Stimulated activated memory B cell treated with anti-CD40 and anti-IgM and Interleukin-4, amounts not matched to agents 10 μg/mL and 1 μg/mL and 100 μg/mL, for 72 hours (primary cell): ENCODE measurements around the gene TECR.
A peak's percentile ranks its signal among the peaks of the same experiment; 100 is the strongest.
"Not testable (repeated sequence)": the region's sequence is repeated elsewhere in the genome, so short reads cannot be mapped to it uniquely, and the experiment has no call there.

Experiments used
- ATAC-seq: fragments of 150-1000 bp; cut with Tn5 transposase; 2 replicates; pipeline ENCODE4 v1.10.0; 2021
- H3K27ac Mint-ChIP-seq: one replicate; pipeline ENCODE4 v1.8.0; 2022; ENCODE audit warnings: mild to moderate bottlenecking, mixed read lengths
- H3K27me3 Mint-ChIP-seq: one replicate; pipeline ENCODE4 v1.8.0; 2022; ENCODE audit warnings: mixed read lengths
- H3K36me3 Mint-ChIP-seq: one replicate; pipeline ENCODE4 v1.8.0; 2022; ENCODE audit warnings: mixed read lengths
- H3K4me1 Mint-ChIP-seq: one replicate; pipeline ENCODE4 v1.8.0; 2022; ENCODE audit warnings: mixed read lengths
- H3K4me3 Mint-ChIP-seq: one replicate; pipeline ENCODE4 v1.8.0; 2022; ENCODE audit warnings: mild to moderate bottlenecking, moderate library complexity, mixed read lengths
- H3K9me3 Mint-ChIP-seq: one replicate; pipeline ENCODE4 v1.8.0; 2022; ENCODE audit warnings: mixed read lengths

TECR gene

DNA sequence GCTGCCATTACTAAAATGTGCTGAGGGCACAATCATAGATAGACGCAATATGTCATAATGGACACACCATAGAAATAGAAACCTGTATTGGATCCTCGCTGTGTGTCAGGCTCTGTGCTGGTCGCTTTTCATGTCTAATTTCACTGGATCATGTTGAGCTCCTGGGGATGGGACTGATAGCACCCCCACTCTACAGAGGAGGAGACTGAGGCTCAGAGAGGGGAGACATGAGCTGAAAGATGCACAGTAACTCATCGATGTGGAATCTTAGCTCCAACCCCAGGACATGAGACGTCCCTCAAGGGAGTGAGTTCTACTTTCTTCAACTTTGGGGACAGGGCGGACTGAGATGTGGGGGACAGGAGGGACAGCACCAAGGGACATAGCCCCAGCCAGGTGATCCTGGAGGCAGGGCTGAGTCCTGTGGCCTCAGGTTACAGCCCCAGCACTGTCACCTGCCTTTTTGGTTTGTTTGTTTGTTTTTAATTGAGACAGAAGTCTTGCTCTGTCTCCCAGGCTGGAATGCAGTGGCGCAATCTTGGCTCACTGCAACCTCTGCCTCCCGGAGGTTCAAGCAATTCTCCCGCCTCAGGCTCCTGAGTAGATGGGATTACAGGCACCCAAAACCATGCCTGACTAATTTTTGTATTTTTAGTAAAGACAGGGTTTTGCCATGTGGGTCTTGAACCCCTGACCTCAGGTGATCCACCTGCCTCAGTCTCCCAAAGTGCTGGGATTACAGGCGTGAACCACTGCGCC is 26.9 kb upstream of the TECR start:
- no peak for ATAC-seq
- H3K4me3 Mint-ChIP-seq = no peak overlapping the region

DNA sequence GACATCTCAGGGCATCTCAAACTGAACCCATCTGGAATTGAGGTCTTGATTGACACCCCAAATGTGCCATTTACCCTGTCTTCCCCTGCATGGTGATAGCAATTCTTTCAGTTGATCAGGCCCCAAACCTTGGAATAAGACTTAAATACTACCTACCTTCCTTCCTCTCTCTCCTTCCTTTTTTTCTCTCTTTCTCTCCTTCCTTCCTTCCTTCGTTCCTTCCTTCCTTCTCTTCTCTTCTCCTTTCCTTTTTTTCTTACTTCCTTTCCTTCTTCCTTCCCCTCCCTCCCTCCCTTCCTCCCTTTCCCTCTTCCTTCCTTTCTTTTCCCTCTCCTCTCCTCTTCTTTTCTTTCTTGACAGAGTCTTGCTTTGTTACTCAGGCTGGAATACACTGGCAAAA is 26.1 kb upstream of the TECR start:
- Mint-ChIP-seq H3K27me3 (peaks cover 31% of the 10 kb centered on the region), H3K27ac (no peak overlapping the region), H3K4me1 (peaks cover 6% of the 10 kb centered on the region), H3K9me3 (no peaks in the 10 kb centered on the region), H3K4me3 (no peak overlapping the region), H3K36me3 (no peaks in the 10 kb centered on the region)
- ATAC-seq = no peak

More for the DNA sequence above, 26.9 kb upstream of the TECR start:
- H3K9me3 Mint-ChIP-seq = no peaks in the 10 kb centered on the region
- no peak overlapping the region for H3K27ac Mint-ChIP-seq
- H3K27me3 Mint-ChIP-seq = peaks cover 31% of the 10 kb centered on the region
- H3K36me3 Mint-ChIP-seq = no peaks in the 10 kb centered on the region
- peaks cover 6% of the 10 kb centered on the region for H3K4me1 Mint-ChIP-seq

DNA sequence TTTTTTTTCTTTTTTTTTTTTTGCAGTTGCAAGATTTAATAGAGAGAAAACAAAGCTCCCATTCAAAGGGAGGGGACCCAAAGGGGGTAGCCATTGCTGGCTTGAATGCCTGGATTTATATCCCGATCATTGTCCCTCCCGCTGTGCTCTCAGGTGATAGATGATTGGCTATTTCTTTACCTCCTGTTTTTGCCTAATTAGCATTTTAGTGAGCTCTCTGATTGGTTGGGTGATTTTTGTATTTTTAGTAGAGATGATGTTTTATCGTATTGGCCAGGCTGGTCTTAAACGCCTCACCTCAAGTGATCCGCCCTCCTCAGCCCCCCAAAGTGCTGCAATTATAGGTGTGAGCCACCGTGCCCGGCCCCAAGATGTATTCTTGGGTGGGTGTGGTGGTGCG is 24.8 kb upstream of the TECR start:
- not testable (repeated sequence) for H3K4me1 Mint-ChIP-seq, H3K4me3 Mint-ChIP-seq, H3K27ac Mint-ChIP-seq, ATAC-seq, H3K36me3 Mint-ChIP-seq, H3K9me3 Mint-ChIP-seq
- peaks cover 31% of the 10 kb centered on the region for H3K27me3 Mint-ChIP-seq

DNA sequence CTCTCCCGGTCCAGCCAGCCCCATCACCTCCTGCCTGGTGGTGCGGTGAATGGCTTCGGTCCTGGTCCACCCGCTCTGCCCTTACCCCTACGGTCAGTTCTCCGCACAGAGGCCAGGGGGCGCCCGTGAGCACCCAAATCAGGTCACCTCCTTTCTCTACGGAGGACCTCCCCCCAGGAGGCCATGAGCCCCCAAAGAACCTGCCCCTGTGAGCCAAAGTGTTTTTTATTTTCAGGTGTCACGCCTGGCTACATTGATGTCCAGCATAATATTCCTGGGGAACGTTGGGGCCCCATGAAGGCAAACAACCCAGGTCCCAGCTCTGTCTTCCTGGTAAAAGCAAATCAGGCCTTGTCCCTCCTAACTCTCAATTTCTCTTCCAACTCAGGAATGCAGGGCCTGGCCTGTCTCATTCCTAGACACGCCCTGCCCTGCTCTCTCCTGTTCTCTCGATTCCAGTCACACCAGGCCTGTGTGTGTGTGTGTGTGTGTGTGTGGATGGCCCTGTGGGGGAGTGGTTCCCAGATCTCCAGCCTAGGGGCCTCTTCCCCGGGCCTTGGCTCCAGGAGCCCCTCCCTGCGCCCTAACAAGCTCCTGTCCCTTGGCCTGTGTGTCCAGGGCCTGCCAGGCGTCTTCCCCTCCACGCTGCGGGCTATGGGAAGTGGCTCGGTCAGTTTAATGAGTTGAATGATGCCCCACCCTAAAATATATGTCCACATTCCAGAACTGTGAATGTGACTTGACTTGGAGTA is 23.7 kb upstream of the TECR start:
- Mint-ChIP-seq H3K9me3 (no peaks in the 10 kb centered on the region), H3K36me3 (no peaks in the 10 kb centered on the region), H3K4me1 (peaks cover 6% of the 10 kb centered on the region), H3K4me3 (no peak overlapping the region), H3K27ac (no peak overlapping the region), H3K27me3 (peaks cover 31% of the 10 kb centered on the region)
- peak; percentile 74 for ATAC-seq

DNA sequence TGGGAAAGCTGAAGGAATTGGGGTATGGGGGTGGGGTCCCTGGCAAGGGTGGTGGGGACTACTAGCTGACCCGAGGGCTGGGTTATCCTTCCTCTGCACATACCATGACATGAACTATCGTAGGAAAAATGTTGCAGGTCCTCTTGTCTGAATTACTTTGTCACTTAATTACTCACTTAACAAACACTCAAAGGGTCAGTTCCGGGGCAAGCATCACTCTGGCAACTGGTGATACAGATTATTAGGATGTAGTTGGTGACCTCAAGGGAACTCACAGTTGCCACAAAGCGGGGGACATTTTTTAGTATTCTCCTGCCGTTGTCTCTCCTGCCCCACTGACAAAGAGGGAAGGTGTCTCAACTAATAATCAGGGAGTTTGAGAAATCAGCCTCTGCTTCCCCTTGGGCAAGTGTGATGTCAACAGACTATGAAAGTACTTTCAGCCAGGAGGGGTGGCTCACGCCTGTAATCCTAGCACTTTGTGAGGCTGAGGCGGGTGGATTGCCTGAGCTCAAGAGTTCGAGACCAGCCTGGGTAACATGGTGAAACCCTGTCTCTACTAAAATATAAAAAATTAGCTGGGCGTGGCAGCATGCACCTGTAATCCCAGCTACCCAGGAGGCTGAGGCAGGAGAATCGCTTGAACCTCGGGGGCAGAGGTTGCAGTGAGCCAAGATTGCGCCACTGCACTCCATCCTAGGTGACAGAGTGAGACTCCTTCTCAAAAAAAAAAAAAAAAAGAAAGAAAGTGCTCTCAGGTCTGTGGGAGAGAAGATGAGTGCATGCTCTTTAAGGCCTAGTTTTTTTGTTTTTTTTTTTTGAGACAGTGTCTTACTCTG is 21.5 kb upstream of the TECR start:
- Mint-ChIP-seq H3K36me3 (no peaks in the 10 kb centered on the region), H3K4me3 (no peak overlapping the region), H3K4me1 (peaks cover 6% of the 10 kb centered on the region), H3K9me3 (no peaks in the 10 kb centered on the region), H3K27me3 (peaks cover 23% of the 10 kb centered on the region), H3K27ac (no peak overlapping the region)
- no peak for ATAC-seq

DNA sequence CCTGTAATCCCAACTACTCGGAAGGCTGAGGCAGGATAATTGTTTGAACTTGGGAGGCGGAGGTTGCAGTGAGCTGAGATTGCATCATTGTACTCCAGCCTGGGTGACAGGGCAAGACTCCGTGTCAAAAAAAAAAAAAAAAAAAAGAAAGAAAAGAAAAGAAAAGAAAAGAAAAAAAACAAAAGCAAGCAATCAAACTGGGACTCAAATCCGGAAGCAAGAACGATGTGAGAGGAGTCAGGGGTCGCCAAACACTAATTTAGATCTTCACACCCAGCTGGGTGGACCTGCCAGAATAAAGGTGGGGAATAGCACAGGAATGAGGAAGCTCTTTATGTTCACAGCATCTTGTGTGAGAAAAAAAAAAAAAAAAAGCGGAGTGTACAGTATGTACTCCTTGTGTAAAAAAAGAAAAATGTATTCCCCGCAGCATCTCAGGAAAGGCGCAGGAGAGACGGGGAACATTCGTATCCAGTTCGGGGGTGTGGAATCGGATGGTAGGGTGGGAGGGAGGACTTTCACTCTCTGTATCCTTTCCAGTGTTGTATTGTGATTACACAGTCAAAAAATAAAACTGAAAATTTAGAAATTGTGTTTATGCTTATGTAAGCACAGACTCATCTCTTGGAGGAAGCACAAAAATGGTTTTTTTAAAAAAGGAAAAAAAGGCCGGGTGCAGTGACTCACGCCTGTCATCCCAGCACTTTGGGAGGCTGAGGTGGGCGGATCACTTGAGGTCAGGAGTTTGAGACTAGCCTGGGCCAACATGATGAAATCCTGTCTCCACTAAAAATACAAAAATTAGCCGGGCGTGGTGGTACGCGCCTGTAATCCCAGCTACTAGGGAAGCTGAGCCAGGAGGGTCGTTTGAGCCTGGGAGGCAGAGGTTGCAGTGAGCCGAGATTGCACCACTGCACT is 18.8 kb upstream of the TECR start:
- Mint-ChIP-seq H3K27ac (no peak overlapping the region), H3K27me3 (peaks cover 3% of the 10 kb centered on the region), H3K36me3 (peaks cover 21% of the 10 kb centered on the region), H3K9me3 (no peaks in the 10 kb centered on the region), H3K4me3 (no peak overlapping the region), H3K4me1 (peaks cover 17% of the 10 kb centered on the region)
- ATAC-seq = no peak

DNA sequence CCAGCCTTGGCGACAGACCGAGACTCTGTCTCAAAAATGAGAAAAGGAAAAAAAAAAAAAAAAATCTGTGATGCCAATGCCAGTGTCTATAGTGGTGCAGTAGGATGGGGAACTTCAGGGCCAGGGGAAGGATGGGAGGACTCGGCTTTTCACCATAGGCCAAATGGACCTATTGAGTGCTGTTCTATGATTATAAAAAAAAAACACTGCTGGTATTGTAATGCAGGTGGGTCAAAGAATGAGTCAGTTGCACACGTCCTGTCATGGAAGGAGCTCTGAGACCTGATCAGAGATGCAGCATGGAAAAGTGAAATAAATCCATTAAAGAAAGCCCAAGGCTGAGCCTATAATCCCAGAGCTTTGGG is 18.2 kb upstream of the TECR start:
- H3K9me3 Mint-ChIP-seq = no peaks in the 10 kb centered on the region
- peaks cover 28% of the 10 kb centered on the region for H3K36me3 Mint-ChIP-seq
- H3K4me1 Mint-ChIP-seq = peaks cover 22% of the 10 kb centered on the region
- no peak overlapping the region for H3K4me3 Mint-ChIP-seq
- no peaks in the 10 kb centered on the region for H3K27me3 Mint-ChIP-seq
- no peak for ATAC-seq
- H3K27ac Mint-ChIP-seq = no peak overlapping the region

DNA sequence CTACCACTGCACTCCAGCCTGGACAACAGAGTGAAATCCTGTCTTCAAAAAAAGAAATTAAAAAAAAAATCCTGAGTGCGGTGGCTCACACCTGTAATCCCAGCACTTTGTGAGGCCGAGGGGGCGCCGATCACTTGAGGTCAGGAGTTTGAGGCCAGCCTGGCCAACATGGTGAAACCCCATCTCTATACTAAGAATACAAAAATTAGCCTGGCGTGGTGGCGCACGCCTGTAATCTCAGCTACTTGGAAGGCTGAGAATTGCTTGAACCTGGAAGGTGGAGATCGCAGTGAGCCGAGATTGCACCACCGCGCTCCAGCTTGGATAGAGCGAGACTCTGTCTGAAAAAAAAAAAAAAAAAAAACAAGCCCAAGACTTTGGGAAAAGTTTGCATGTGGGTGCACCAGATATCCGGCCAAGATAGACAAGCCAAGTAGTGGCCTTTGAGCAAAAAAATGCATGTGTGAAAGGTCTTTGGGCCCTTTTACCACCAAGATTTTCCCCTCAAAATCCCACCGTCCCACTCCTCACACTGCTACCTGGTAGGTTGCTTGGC is 16.9 kb upstream of the TECR start:
- no peak overlapping the region for H3K4me3 Mint-ChIP-seq
- H3K4me1 Mint-ChIP-seq = peaks cover 33% of the 10 kb centered on the region
- no peaks in the 10 kb centered on the region for H3K27me3 Mint-ChIP-seq
- peaks cover 37% of the 10 kb centered on the region for H3K36me3 Mint-ChIP-seq
- no peaks in the 10 kb centered on the region for H3K9me3 Mint-ChIP-seq
- no peak for ATAC-seq
- H3K27ac Mint-ChIP-seq = no peak overlapping the region

DNA sequence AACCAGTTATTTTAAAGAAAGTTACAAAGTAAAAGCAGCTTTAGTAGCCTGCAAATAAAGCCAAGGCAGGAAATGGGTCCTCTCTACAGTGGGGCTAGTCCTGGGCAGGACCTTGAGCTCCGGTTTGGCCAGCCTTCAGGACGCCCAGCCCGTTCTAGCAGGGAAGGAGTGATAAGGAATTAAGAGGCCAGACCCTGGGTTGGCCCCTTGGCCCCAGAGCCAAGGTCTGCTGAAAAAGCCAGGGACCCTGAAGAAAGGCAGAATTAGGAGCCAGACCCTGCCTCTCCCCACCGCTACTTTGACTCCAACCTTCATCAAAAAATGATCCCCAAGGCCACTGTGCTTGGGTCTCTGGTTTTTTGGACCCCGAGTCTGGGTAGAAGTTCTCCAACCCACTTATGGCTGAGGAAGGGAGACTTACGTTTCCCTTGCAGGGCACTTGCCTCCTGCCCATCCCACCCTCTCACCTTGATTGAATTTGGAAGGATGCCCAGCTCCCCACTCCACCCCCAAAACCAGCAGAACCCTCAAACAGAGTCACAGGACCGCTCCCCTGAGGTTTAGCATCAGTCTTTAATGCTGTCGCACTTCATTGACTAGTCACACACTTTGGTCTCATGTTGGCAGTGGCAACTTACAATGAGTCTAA is 15.1 kb upstream of the TECR start:
- H3K27me3 Mint-ChIP-seq = no peaks in the 10 kb centered on the region
- H3K9me3 Mint-ChIP-seq = no peaks in the 10 kb centered on the region
- peaks cover 37% of the 10 kb centered on the region for H3K36me3 Mint-ChIP-seq
- no peak overlapping the region for H3K4me3 Mint-ChIP-seq
- ATAC-seq = no peak
- H3K27ac Mint-ChIP-seq = no peak overlapping the region
- H3K4me1 Mint-ChIP-seq = peaks cover 35% of the 10 kb centered on the region

DNA sequence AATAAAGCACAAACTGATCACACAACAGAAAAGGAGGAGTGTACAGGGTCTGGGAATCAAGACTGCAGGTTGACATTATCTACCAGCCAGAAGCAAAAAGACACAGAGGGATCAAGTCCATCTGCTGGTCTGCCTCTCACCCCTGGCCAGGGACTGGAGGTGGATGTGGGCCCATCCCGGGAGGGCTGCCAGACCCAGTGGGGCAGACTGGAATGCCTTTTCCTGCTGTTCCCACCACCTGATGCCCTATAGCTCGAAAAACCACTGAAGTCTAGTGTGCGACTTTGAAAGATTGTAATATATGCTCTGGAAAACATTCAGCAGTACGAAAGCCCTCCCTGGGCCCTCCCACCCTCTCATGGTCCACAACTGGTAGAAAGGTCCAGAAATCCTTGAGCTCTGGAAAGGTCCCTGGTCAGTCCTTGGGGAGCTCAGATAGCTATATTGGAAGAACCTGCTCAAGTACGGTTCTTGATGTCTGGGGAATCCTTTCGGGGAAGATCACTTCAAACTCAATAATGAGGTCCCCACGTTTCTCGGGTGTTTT is 13.8 kb upstream of the TECR start:
- Mint-ChIP-seq H3K27me3 (no peaks in the 10 kb centered on the region), H3K4me1 (peaks cover 42% of the 10 kb centered on the region), H3K27ac (peak overlapping the region; percentile 42), H3K36me3 (peaks cover 37% of the 10 kb centered on the region), H3K9me3 (no peaks in the 10 kb centered on the region), H3K4me3 (peak overlapping the region; percentile 94)
- ATAC-seq = no peak

DNA sequence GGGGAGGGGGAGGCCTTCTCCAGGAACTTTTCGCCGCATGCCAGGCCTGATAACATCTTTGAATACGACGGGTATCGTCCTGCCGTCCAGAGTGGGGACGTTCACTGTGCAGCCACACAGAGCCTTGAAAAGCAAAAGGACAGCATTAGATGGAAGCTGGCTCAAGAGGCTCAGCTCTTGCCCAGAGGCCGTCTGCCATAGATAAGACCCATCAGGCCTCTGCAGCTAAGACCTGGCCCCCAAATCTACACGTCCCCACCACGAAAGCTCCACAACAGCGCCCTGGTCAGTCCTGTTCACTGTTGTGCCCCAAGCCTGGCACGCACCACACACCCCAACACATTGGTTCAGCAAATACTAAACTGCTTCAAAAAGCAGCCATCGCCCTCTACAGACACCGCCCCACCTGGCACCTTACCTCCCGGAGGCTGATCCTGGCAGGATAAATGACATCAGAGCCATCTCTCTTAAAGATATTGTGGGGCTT is 13.3 kb upstream of the TECR start:
- ATAC-seq = no peak
- Mint-ChIP-seq H3K27me3 (no peaks in the 10 kb centered on the region), H3K36me3 (peaks cover 37% of the 10 kb centered on the region), H3K9me3 (no peaks in the 10 kb centered on the region), H3K27ac (peak overlapping the region; percentile 95), H3K4me3 (peak overlapping the region; percentile 94), H3K4me1 (peaks cover 42% of the 10 kb centered on the region)

DNA sequence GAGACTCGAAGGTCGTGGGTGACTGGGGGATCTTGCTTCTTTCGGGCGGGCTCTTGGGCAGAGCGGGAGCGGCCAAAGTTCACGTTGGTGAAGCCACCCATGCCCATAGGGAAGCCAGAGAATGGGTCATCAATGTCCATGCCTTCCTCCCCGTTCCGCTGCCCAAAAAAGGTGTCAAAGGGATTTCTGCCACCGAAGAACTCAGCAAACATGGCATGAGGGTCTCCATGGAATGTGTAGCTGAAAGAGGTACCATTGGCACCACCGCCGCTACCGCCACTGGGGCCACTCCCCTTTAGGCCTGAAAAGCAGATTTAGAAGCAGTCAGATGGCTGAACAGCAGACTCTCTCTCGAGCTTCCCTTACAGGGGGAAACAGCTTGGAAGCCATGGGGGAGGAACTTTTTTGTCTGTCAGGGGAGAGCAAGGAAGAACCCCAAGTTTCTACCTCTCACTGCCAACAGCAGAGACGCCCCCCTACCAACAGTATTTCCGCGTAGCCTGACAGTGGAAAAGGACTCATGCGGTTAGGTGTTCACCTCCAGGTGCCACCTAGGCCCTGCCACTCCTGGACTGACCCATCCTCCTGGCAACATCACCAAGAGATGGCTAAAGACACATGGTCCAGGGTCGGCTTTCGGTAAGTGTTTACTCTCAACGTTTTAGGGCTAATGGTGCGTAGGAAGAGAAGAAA is 12.5 kb upstream of the TECR start:
- H3K9me3 Mint-ChIP-seq = no peaks in the 10 kb centered on the region
- peak overlapping the region; percentile 95 for H3K27ac Mint-ChIP-seq
- no peaks in the 10 kb centered on the region for H3K27me3 Mint-ChIP-seq
- H3K4me3 Mint-ChIP-seq = peak overlapping the region; percentile 94
- no peak for ATAC-seq
- H3K4me1 Mint-ChIP-seq = peaks cover 42% of the 10 kb centered on the region
- H3K36me3 Mint-ChIP-seq = peaks cover 37% of the 10 kb centered on the region

DNA sequence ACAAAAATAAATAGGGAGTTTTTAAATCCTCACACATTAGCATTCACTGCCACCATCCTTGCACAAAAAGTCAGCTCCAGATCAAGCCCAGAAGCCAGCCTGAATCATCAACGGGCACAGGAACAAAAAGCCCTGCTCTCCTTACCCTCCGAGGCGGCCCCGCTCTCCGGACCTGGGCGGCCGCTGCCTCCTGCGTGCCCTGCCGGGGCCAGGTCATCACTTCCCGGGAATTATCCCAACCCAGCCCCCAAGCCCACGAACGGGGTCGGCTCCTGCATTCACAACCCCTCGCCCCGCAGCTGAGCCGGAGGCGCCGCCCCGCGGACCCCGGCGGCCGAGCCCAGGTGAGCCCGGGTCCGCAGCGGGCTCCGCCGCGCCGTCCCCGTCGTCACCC is 12.0 kb upstream of the TECR start:
- H3K27ac Mint-ChIP-seq = peak overlapping the region; percentile 95
- no peak for ATAC-seq
- H3K4me1 Mint-ChIP-seq = peaks cover 43% of the 10 kb centered on the region
- no peaks in the 10 kb centered on the region for H3K9me3 Mint-ChIP-seq
- H3K36me3 Mint-ChIP-seq = peaks cover 37% of the 10 kb centered on the region
- no peaks in the 10 kb centered on the region for H3K27me3 Mint-ChIP-seq
- peak overlapping the region; percentile 94 for H3K4me3 Mint-ChIP-seq
